SK-N-SH (cell line): Measurements from ENCODE around the gene ACTR6. TPM values are rescaled to one million over a fixed set of nuclear protein-coding genes. Genes with fewer than 3 reads are reported as not detected.

Experiments used
- CTCF ChIA-PET: fragments of 300-600, 350-600 bp; formaldehyde crosslinking; extraction: SDS; loops from one replicate; lab custom pipeline; 2021; lab: Yijun Ruan, JAX
- POLR2A ChIA-PET: fragments of 350-600 bp; sonication (Branson Sonifier 250); formaldehyde crosslinking; extraction: SDS; loops from one replicate; lab custom pipeline; 2020; ENCODE audit warnings: antibody characterized with exemption, inconsistent platforms; lab: Yijun Ruan, JAX
- DNase-seq: peaks from one replicate; pipeline ENCODE4 v3.0.0; 2012
- H2AFZ ChIP-seq: fragments of 200-600 bp; sonication (generic); 2 replicates; pipeline ENCODE4 v1.8.1; 2016; ENCODE audit warnings: antibody characterized with exemption, mild to moderate bottlenecking, low read depth
- H3F3A ChIP-seq: fragments of 200-600 bp; sonication (generic); replicated peaks from 2 replicates; pipeline ENCODE3; 2016; ENCODE audit warnings: antibody characterized with exemption, mild to moderate bottlenecking; ENCODE audit not compliant: insufficient read depth
- H3K27ac ChIP-seq, 2 experiments: fragments of 200-500 bp in 1 of 2; fragments of 200-600 bp in 1 of 2; sonication (Bioruptor generic) in 1 of 2; sonication (generic), shearing (Covaris generic) in 1 of 2; 2 replicates each; pipeline versions ENCODE4 v1.5.1 to v1.6.1; 2014 to 2016; ENCODE audit warnings: low read depth in 2 of 2, inconsistent platforms in 1 of 2, low read length in 1 of 2, mild to moderate bottlenecking in 1 of 2, mixed read lengths in 1 of 2
- H3K27me3 ChIP-seq: fragments of 200-600 bp; sonication (generic), shearing (Covaris generic); 2 replicates; pipeline ENCODE4 v1.6.1; 2016; ENCODE audit warnings: mixed run types; ENCODE audit not compliant: insufficient read depth
- H3K36me3 ChIP-seq, 2 experiments: fragments of 200-500 bp in 1 of 2; fragments of 200-600 bp in 1 of 2; sonication (Bioruptor generic) in 1 of 2; sonication (generic) in 1 of 2; replicated peaks in 1 of 2; 2 replicates each; pipeline versions ENCODE3 to v1.5.1; 2014 to 2016; ENCODE audit warnings: low read length in 1 of 2, mild to moderate bottlenecking in 1 of 2; ENCODE audit not compliant: insufficient read depth in 2 of 2, control insufficient read depth in 1 of 2
- H3K4me1 ChIP-seq, 2 experiments: fragments of 200-500 bp in 1 of 2; fragments of 200-600 bp in 1 of 2; sonication (Bioruptor generic) in 1 of 2; sonication (generic), shearing (Covaris generic) in 1 of 2; 2 replicates each; pipeline versions ENCODE4 v1.5.1 to v1.6.1; 2014 to 2016; ENCODE audit warnings: low read depth in 1 of 2, low read length in 1 of 2, mixed run types in 1 of 2; ENCODE audit not compliant: insufficient read depth in 2 of 2, control insufficient read depth in 1 of 2
- H3K4me2 ChIP-seq: fragments of 200-600 bp; sonication (generic), shearing (Covaris generic); 2 replicates; pipeline ENCODE4 v1.6.1; 2017; ENCODE audit warnings: mixed run types
- H3K4me3 ChIP-seq, 2 experiments: fragments of 200-500 bp in 1 of 2; fragments of 200-600 bp in 1 of 2; sonication (Bioruptor generic) in 1 of 2; sonication (generic), shearing (Covaris generic) in 1 of 2; 2 replicates each; pipeline versions ENCODE4 v1.5.1 to v1.8.1; 2014 to 2016; ENCODE audit warnings: low read depth in 2 of 2, inconsistent platforms in 1 of 2, low read length in 1 of 2, mild to moderate bottlenecking in 1 of 2, mixed read lengths in 1 of 2, moderate library complexity in 1 of 2
- H3K79me2 ChIP-seq: fragments of 200-600 bp; sonication (generic); 2 replicates; pipeline ENCODE4 v1.8.1; 2017; ENCODE audit warnings: mild to moderate bottlenecking; ENCODE audit not compliant: insufficient read depth
- H3K9ac ChIP-seq: fragments of 200-600 bp; sonication (generic); 2 replicates; pipeline ENCODE4 v1.6.1; 2017; ENCODE audit warnings: mixed run types
- H3K9me2 ChIP-seq: fragments of 200-600 bp; sonication (generic); 2 replicates; pipeline ENCODE4 v1.6.1; 2017; ENCODE audit warnings: mixed run types
- H3K9me3 ChIP-seq: fragments of 200-600 bp; sonication (generic); 2 replicates; pipeline ENCODE4 v1.6.1; 2017; ENCODE audit warnings: mixed run types, mild to moderate bottlenecking, moderate library complexity
- H4K20me1 ChIP-seq: fragments of 200-600 bp; sonication (generic); 2 replicates; pipeline ENCODE4 v1.6.1; 2017; ENCODE audit warnings: mild to moderate bottlenecking, mixed run types; ENCODE audit not compliant: insufficient read depth
- CHD2 ChIP-seq: fragments of 150-350 bp; IDR thresholded peaks from 2 replicates; pipeline ENCODE4 v1.6.1; 2018; ENCODE audit warnings: low read length; ENCODE audit not compliant: partially characterized antibody
- CTCF ChIP-seq: fragments of 200-600 bp; sonication (generic); IDR thresholded peaks from 2 replicates; pipeline ENCODE4 v1.6.1; 2017; ENCODE audit warnings: antibody characterized with exemption, mild to moderate bottlenecking, moderate library complexity
- FOXM1 ChIP-seq: IDR thresholded peaks from 2 replicates; pipeline ENCODE4 v1.4.0; 2012; ENCODE audit warnings: low read depth, mild to moderate bottlenecking
- GABPA ChIP-seq: IDR thresholded peaks from 2 replicates; pipeline ENCODE4 v1.4.0; 2012; ENCODE audit warnings: low read depth, mild to moderate bottlenecking
- MAX ChIP-seq: IDR thresholded peaks from 2 replicates; pipeline ENCODE4 v1.4.0; 2012; ENCODE audit warnings: low read depth
- MEF2A ChIP-seq: IDR thresholded peaks from 2 replicates; pipeline ENCODE4 v1.4.0; 2012; ENCODE audit warnings: low read depth, borderline replicate concordance
- MXI1 ChIP-seq: IDR thresholded peaks from 2 replicates; pipeline ENCODE4 v1.6.1; 2012; ENCODE audit warnings: mild to moderate bottlenecking, low read depth, low read length, improper control_type of control experiment
- PBX3 ChIP-seq: IDR thresholded peaks from 2 replicates; pipeline ENCODE4; 2012
- POLR2AphosphoS5 ChIP-seq: IDR thresholded peaks from 2 replicates; pipeline ENCODE4 v1.6.1; 2012; ENCODE audit warnings: low read depth, low read length
- RCOR1 ChIP-seq: fragments of 150-350 bp; IDR thresholded peaks from 2 replicates; pipeline ENCODE4 v1.6.1; 2017; ENCODE audit warnings: antibody characterized with exemption, low read length
- TAF1 ChIP-seq: IDR thresholded peaks from 2 replicates; pipeline ENCODE4 v1.6.1; 2012; ENCODE audit warnings: low read depth, mild to moderate bottlenecking, low read length, moderate library complexity, borderline replicate concordance
- TCF12 ChIP-seq: IDR thresholded peaks from 2 replicates; pipeline ENCODE4 v1.4.0; 2012
- TEAD4 ChIP-seq: IDR thresholded peaks from 2 replicates; pipeline ENCODE4 v1.4.0; 2012; ENCODE audit warnings: mild to moderate bottlenecking, borderline replicate concordance; ENCODE audit not compliant: insufficient read depth
- ZBTB33 ChIP-seq: IDR thresholded peaks from 2 replicates; pipeline ENCODE4 v1.4.0; 2012; ENCODE audit warnings: low read depth, borderline replicate concordance
- WGBS: methylation state at CpG from one replicate; pipeline ENCODE4 v1.1.6; 2017; ENCODE audit warnings: low lambda C conversion rate; 5-methylcytosine and 5-hydroxymethylcytosine counted together
- polyA plus RNA-seq, 3 experiments: library from polyadenylated mRNA; depleted of rRNA; stranded (reverse); fragments of >200 nt; gene quantifications; 2 replicates each; pipeline ENCODE4 v1.2.3, GENCODE V29; 2012

The ACTR6 gene
- polyA plus RNA-seq, 1 of the 3 experiments (the other 2 are of a cell fraction) = 21.5 TPM

GRCh38 chr12:100153131-100153530 lies 47.5 kb upstream of the ACTR6 start:
- Histone ChIP-seq H4K20me1 (no peaks in the 10 kb centered on the region), H3K4me2 (no peak overlapping the region), H3K9me3 (no peaks in the 10 kb centered on the region), H3K4me3 (no peak overlapping the region), H3K36me3 (no peaks in the 10 kb centered on the region), H3K79me2 (no peaks in the 10 kb centered on the region), H3K9ac (no peak overlapping the region), H3F3A (no peaks in the 10 kb centered on the region), H3K27ac (no peak overlapping the region), H3K9me2 (no peaks in the 10 kb centered on the region), H3K4me1 (peaks cover 0 to 5% of the 10 kb centered on the region in 2 experiments; a peak in 1 of 4 replicates), H2AFZ (no peak overlapping the region), H3K27me3 (no peaks in the 10 kb centered on the region)
- no peak for DNase-seq
- no peak for TF ChIP-seq TAF1
- no peak for TF ChIP-seq RCOR1
- no peak for TF ChIP-seq CHD2
- TF ChIP-seq MEF2A = no peak
- TF ChIP-seq POLR2AphosphoS5 = no peak
- no peak for TF ChIP-seq PBX3
- no peak for TF ChIP-seq MXI1
- TF ChIP-seq MAX = no peak
- no peak for TF ChIP-seq TEAD4
- no peak for TF ChIP-seq CTCF
- no peak for TF ChIP-seq GABPA
- no peak for TF ChIP-seq ZBTB33
- TF ChIP-seq TCF12 = no peak
- TF ChIP-seq FOXM1 = no peak
- ChIA-PET CTCF (interaction anchor here (1.0 to 4.3 kb wide), 3 partner anchors 8 to 31 kb away, joined by 3 to 34 read pairs (median 5); no protein-coding TSS in a partner anchor), POLR2A (no interaction called here)
- WGBS = 90% methylated on average over 9 of the region's 10 CpGs
